Smooth muscle cell of trachea (primary cell): ENCODE results near the gene PRDX5. TPM values are rescaled to one million over a fixed set of nuclear protein-coding genes. Genes with fewer than 3 reads are reported as not detected.

Experiments
- total RNA-seq: library from RNA; depleted of rRNA; stranded (reverse); fragments of >200 nt; gene quantifications from 2 replicates; pipeline ENCODE4 v1.2.1, GENCODE V29; 2014

The PRDX5 gene
- 202 and 213 TPM in 2 replicates for total RNA-seq

DNA sequence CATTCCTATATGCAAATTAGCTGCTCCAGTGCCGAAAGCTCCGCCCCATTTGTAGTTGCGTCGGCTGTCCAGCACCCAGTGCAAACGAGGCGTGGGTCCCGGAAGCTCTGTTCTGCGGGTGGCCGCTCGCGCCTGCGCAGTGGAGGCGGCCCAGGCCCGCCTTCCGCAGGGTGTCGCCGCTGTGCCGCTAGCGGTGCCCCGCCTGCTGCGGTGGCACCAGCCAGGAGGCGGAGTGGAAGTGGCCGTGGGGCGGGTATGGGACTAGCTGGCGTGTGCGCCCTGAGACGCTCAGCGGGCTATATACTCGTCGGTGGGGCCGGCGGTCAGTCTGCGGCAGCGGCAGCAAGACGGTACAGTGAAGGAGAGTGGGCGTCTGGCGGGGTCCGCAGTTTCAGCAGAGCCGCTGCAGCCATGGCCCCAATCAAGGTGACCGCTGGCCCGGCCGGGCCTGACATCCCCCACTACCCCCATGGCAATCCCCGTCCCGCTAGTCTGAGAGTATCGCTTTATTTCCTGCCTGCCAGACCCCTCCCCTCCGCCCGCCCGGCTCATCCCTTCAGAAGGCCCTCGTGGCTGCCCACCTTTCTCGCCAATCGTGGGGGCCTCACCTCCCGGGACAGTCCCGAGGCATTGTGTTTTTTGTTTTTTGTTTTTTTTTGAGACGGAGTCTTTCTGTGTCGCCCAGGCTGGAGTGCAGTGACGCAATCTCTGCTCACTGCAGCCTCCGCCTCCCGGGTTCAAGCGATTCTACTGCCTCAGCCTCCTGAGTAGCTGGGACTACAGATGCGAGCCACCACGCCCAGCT lies at the start of gene PRDX5:
TSS of gene PRDX5 (plus strand) at position 161 of the 805 bp plus-strand sequence. CDS start at position 256, 95 bp downstream.

GRCh38 chr11:64284048-64284961 lies 33.6 kb upstream of the PRDX5 start, which contains the start of gene BAD:
Gene BAD, minus strand, starts transcription at chr11:64284665. Its CDS starts 297 bp downstream, at chr11:64284368.

DNA sequence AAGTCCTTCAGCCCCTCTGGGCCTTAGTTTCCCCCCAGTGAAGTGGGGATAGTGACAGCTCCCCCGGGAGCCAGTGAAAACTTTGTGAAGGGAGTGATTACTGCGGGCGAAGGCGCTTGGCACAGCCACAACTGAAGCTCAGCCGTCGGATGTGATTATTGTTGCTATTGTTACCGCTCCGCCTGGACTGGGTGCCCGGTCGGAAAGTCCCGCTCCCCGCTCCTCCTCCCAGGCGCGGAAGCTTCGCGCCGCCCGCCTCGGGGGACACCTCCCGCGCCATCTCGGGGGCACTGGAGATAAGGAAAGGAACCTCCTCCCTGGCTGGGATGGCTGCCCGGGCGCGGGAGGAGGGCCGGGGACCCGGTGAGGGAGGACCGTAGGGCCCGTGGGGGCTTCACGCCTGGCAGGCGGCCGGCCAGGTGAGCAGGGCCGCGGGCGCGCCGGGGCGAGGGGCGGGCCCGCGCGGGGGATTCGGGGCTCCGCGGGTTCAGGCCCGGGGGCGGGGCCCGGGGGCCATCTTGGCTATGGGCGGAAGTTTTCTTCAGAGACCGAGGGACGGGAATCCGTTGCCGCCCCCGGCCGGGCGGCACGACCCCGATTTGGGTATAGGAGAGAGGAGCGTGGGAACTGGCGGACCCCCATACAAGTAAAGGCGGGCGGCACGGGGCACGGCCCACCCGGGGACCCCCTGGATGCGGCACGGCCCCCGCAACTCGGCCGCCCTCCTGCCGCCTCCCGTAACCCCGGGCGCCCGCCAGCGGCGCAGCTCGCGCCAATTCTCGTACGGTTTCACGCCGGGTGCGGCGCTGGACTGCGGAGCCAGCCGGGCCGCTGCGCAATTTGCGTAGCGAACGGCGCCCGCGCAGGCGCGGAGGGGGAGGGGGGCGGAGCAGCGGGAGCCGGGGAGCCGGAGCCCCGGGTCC lies 32.7 kb upstream of the PRDX5 start, which contains the start of gene GPR137:
TSS of gene GPR137 (plus strand) at position 887 of the 923 bp plus-strand sequence. CDS start 677 bp downstream, outside the sequence.

DNA sequence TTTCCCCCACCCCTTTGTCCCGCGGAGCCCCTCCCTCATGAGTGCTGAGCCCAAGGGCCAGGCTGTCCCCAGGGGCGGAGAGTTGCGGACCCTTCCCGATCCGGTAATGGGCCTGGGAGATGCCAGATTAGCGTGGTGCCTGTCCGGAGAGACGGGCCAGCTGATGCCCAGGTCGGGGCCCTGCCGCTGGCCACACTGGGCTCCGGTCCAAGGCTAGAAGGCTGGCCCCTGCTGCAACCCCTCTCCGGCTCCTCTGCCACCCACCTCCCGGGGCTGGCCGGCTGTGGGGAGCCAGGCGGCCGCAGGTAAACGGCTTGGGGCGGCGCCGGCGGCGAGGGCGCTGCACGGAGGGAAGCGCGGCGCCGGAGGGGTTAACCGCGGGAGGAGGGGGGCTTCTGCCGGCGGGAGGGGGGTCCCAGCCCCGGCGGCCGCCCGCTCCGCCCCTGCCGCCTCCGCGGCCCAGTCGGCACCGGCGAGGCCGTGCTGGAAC lies 26.6 kb upstream of the PRDX5 start, which contains the start of gene KCNK4:
TSS of gene KCNK4 (plus strand) at position 41 of the 490 bp plus-strand sequence. CDS start 1,717 bp downstream, outside the sequence.

DNA sequence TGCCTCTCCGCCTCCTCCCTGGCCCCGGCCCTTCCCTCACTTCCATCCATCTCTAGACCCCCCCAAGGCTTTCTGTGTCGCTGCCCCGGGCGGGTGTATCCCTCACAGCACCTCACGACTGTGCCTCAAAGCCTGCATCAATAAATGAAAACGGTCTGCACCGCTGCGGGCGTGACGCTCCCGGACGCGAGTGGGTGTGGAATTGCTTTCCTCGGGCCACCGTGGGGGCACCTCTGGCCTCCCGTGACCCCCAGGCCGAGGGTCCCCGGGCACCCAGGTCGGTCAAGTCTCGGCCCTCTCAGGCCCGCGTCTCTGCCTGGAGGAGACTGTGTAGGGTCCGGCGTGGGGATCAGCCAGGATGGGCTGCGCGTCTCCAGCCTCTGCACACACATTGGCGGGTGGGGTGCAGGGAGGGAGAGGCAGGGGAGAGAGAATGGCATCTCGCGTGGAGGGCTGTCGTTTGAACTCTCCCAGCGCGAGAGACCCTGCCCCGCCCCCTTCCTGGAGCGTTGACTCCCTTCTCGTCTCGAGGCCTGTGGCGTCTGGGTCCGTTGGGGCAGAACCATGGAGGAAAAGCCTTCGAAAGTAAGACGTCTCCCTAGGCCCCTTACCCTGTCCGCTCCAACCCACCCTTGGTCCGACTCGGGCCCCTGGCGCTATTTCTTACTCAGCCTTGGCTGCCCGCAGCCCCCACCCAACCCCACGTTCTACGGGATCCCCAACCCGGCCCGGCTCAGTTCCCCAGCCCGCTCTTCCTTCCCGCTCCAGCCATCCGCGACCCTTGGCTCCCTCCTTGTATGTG lies 17.9 kb upstream of the PRDX5 start, which contains the start of gene CATSPERZ:
TSS of gene CATSPERZ (plus strand) at position 512 of the 802 bp plus-strand sequence. CDS start at position 565, 53 bp downstream.

GRCh38 chr11:64305075-64305690 lies 12.7 kb upstream of the PRDX5 start, which contains the start of gene ESRRA:
Gene ESRRA, plus strand, starts transcription at chr11:64305524. Its CDS starts 1,656 bp downstream, at chr11:64307180.

GRCh38 chr11:64317325-64317960 lies 478 bp upstream of the PRDX5 start, which contains the start of gene TRMT112:
Gene TRMT112, minus strand, starts transcription at chr11:64317559. Its CDS starts 33 bp downstream, at chr11:64317526.

DNA sequence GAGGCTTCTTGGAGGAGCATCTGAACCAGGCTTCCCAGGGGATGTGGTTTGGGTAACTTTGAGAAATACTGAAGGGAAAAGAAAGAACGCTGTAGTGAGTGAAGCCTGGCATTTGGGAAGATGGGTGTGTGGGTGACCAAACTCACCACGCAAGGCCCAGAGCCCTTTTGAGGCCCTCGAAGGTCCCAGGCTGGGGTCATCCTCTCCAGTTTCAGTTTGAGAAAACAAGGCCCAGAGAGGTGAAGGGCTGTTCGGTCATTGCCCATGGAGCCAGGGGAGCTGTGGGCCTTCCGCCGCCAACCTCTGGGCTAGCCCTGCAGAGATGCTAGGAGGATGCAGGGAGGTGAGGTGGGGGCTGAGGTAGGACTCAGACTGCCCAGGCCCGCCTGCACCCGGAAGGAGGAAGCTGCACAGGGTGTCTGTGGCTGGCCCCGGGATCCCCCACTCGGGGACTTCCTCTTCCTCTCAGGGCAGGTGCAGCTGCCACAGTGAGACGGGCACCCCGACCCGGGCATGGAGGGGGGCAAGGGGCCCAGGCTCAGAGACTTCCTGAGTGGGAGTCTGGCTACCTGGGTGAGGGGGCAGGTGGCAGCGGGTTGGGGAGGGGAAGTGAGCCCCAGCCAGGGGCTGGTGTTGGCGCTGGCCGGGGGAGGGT lies 22.0 kb downstream of the PRDX5 start, which contains the start of gene CCDC88B:
TSS of gene CCDC88B (plus strand) at position 451 of the 655 bp plus-strand sequence. CDS start at position 514, 63 bp downstream.

GRCh38 chr11:64358907-64359711 lies 41.2 kb downstream of the PRDX5 start, which contains the start of gene RPS6KA4:
Gene RPS6KA4, plus strand, starts transcription at chr11:64359162. Its CDS starts 74 bp downstream, at chr11:64359236.

Other genes starting within 250 kb of the PRDX5 start
- gene MACROD1, start 152.0 kb upstream of the PRDX5 start, total RNA-seq, result 22.4 and 23.3 TPM in 2 replicates
- 119 and 132 TPM in 2 replicates for gene STIP1, start 131.9 kb upstream of the PRDX5 start, total RNA-seq
- 1.8 and 6.0 TPM in 2 replicates for gene FERMT3, start 111.4 kb upstream of the PRDX5 start, total RNA-seq
- 28.5 and 50.6 TPM in 2 replicates for gene TRPT1, start 91.9 kb upstream of the PRDX5 start, total RNA-seq
- 62.4 and 66.0 TPM in 2 replicates for gene NUDT22, start 91.8 kb upstream of the PRDX5 start, total RNA-seq
- 8.0 and 18.2 TPM in 2 replicates for gene DNAJC4, start 87.6 kb upstream of the PRDX5 start, total RNA-seq
- gene VEGFB, start 83.5 kb upstream of the PRDX5 start, total RNA-seq, result 38.7 and 41.5 TPM in 2 replicates
- gene FKBP2, start 77.0 kb upstream of the PRDX5 start, total RNA-seq, result 45.7 and 91.8 TPM in 2 replicates
- 164 and 283 TPM in 2 replicates for gene PPP1R14B, start 71.2 kb upstream of the PRDX5 start, total RNA-seq
- 46.4 and 54.9 TPM in 2 replicates for gene PLCB3, start 66.6 kb upstream of the PRDX5 start, total RNA-seq
- gene BAD, start 33.5 kb upstream of the PRDX5 start, total RNA-seq, result 80.6 and 85.5 TPM in 2 replicates
- 11.8 and 21.2 TPM in 2 replicates for gene GPR137, start 32.3 kb upstream of the PRDX5 start, total RNA-seq
- gene KCNK4, start 26.8 kb upstream of the PRDX5 start, total RNA-seq, result 0.17 TPM in 1 of 2 replicates, not detected in the other
- 0.44 and 0.66 TPM in 2 replicates for gene CATSPERZ, start 17.8 kb upstream of the PRDX5 start, total RNA-seq
- gene ESRRA, start 12.6 kb upstream of the PRDX5 start, total RNA-seq, result 34.6 and 44.3 TPM in 2 replicates
- gene TRMT112, start 562 bp upstream of the PRDX5 start, total RNA-seq, result 177 and 342 TPM in 2 replicates
- gene CCDC88B, start 22.1 kb downstream of the PRDX5 start, total RNA-seq, result 1.0 and 1.2 TPM in 2 replicates
- gene RPS6KA4, start 41.0 kb downstream of the PRDX5 start, total RNA-seq, result 45.8 and 49.0 TPM in 2 replicates
- not detected in 2 replicates for gene SLC22A11, start 237.8 kb downstream of the PRDX5 start, total RNA-seq